GM12892 (cell line): ENCODE results near the gene COP1.

ENCODE experiments used
- POLR2A ChIP-seq: IDR thresholded peaks from 2 replicates; pipeline ENCODE4 v1.6.1; 2011; ENCODE audit warnings: low read depth, low read length, control low read depth
- POLR2AphosphoS5 ChIP-seq: IDR thresholded peaks from 2 replicates; pipeline ENCODE4 v1.6.1; 2011; ENCODE audit warnings: low read depth, low read length, control low read depth
- TAF1 ChIP-seq: IDR thresholded peaks from 2 replicates; pipeline ENCODE4 v1.6.1; 2011; ENCODE audit warnings: low read depth, mild to moderate bottlenecking, control low read depth, low read length, borderline replicate concordance

DNA sequence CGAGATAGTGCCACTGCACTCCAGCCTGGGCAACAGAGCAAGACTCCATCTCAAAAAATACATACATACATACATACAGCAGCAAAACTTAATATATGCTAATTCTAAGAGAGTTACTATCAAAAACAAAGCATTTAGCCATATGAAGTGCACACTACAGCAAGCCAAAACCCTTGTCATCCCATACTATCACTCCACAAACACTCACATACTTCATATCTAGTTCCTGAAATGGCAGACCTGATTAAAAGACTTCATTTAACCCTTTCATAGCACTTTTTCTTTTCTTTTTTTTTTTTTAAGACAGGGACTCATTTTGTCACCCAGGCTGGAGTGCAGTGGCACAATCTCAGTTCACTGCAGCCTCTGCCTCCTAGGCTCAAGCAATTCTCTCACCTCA is 65.6 kb downstream of the COP1 start:
- TF ChIP-seq TAF1: no peak
- TF ChIP-seq POLR2A: no peak
- no peak for TF ChIP-seq POLR2AphosphoS5
